ENCODE data around the gene BAMBI. TPM values are rescaled to one million over a fixed set of nuclear protein-coding genes. Genes with fewer than 3 reads are reported as not detected.

BAMBI gene
- total RNA-seq, 1 donor from 2014 or later: 2.3 TPM

Small RNA genes within 50 kb of the gene (small RNA-seq; reads per million reads assigned to genes)
- not detected for gene RNU4ATAC6P
- not detected for gene RNU6-1067P

Other genes with a start within 250 kb of the BAMBI start
- 95.3 TPM for gene WAC, start 144.4 kb upstream of the BAMBI start, total RNA-seq

Data from occipital lobe (tissue), 2 donors.